ENCODE data around the gene OR10K1. TPM values are rescaled to one million over a fixed set of nuclear protein-coding genes. Genes with fewer than 3 reads are reported as not detected.

OR10K1 gene
- total RNA-seq, 1 experiment from 2014 or later = not detected

GRCh38 chr1:158485455-158485854 lies 23.8 kb downstream of the OR10K1 start:
- Histone ChIP-seq H3K9me3 (ENCODE audit: control insufficient read depth in 1 of 2, insufficient read depth in 1 of 2, low read depth in 1 of 2, low read length in 2 of 2) (no peaks in the 10 kb centered on the region), H3K27me3 (ENCODE audit: insufficient read depth, low read length) (no peaks in the 10 kb centered on the region), H3K4me1 (ENCODE audit: control insufficient read depth in 1 of 2, insufficient read depth in 2 of 2, low read length in 2 of 2) (no peaks in the 10 kb centered on the region), H3K79me2 (ENCODE audit: insufficient read depth, low read length) (no peaks in the 10 kb centered on the region), H4K20me1 (ENCODE audit: insufficient read depth) (no peaks in the 10 kb centered on the region), H3K27ac (ENCODE audit: low read depth, low read length) (no peak overlapping the region), H3K36me3 (ENCODE audit: control insufficient read depth in 1 of 2, insufficient read depth in 2 of 2, low read length in 2 of 2) (no peaks in the 10 kb centered on the region), H3K4me3 (replicated peaks in 1 of 2; ENCODE audit: low read depth in 1 of 2, low read length in 2 of 2) (no peak overlapping the region), H3K4me2 (ENCODE audit: low read length) (no peak overlapping the region), H3K9ac (ENCODE audit: low read length) (no peak overlapping the region), H2AFZ (ENCODE audit: low read depth, low read length, poor library complexity, severe bottlenecking) (no peak overlapping the region), H3K9me2 (ENCODE audit: insufficient read depth) (no peaks in the 10 kb centered on the region)
- DNase-seq (ENCODE audit: low read depth, low spot score) (no peak), ATAC-seq (no peak)
- ChIA-PET CTCF (no interaction called here), RAD21 (ENCODE audit: low non-redundant PET in 1 of 2, low total read pairs in 2 of 2, uncharacterized antibody in 2 of 2, unreplicated experiment in 2 of 2) (no interaction called here), POLR2A (no interaction called here)
- intact Hi-C loops (cut with micrococcal nuclease) = no loop called here
- TF ChIP-seq SIN3A (IDR thresholded peaks at IDR 0.05; ENCODE audit: low read depth) (no peak), SP1 (IDR thresholded peaks at IDR 0.05; ENCODE audit: low read depth) (no peak), CTCF (IDR thresholded peaks at IDR 0.05 in 2 of 3, conservative IDR thresholded peaks at IDR 0.05 in 1 of 3; ENCODE audit: borderline replicate concordance in 1 of 3, insufficient read depth in 1 of 3, low read depth in 2 of 3, low read length in 2 of 3) (no peak), POLR2A (IDR thresholded peaks at IDR 0.05; ENCODE audit: borderline replicate concordance, extremely low read depth, insufficient read depth, insufficient read length) (no peak), ZFX (IDR thresholded peaks at IDR 0.05) (no peak), CEBPB (IDR thresholded peaks at IDR 0.05; ENCODE audit: low read depth) (no peak), ELF1 (IDR thresholded peaks at IDR 0.05; ENCODE audit: borderline replicate concordance, low read depth) (no peak), YY1 (IDR thresholded peaks at IDR 0.05; ENCODE audit: extremely low read depth, insufficient replicate concordance, low read depth, low read length) (no peak), REST (IDR thresholded peaks at IDR 0.05; ENCODE audit: low read depth) (no peak), EZH2 (IDR thresholded peaks at IDR 0.05) (no peak), FOSL1 (IDR thresholded peaks at IDR 0.05; ENCODE audit: low read depth) (no peak), MAX (IDR thresholded peaks at IDR 0.05) (no peak), SRF (IDR thresholded peaks at IDR 0.05; ENCODE audit: low read depth) (no peak), ZNF274 (IDR thresholded peaks at IDR 0.05; ENCODE audit: low read depth, low read length) (no peak), TCF7L2 (IDR thresholded peaks at IDR 0.05; ENCODE audit: borderline replicate concordance, extremely low read depth, insufficient read depth, insufficient read length) (no peak), ZBTB33 (IDR thresholded peaks at IDR 0.05; ENCODE audit: extremely low read depth, insufficient replicate concordance, low read length) (no peak), CBX3 (IDR thresholded peaks at IDR 0.05; ENCODE audit: low read depth) (no peak), ATF3 (IDR thresholded peaks at IDR 0.05) (no peak)
- no TSS peak for BruUV-seq (replicated peaks)

Data from HCT116 (cell line).